Tongue (tissue), 3 donors: Measurements from ENCODE around the gene ZNF431. TPM values are rescaled to one million over a fixed set of nuclear protein-coding genes. Genes with fewer than 3 reads are reported as not detected.
"Not testable (repeated sequence)": the region's sequence is repeated elsewhere in the genome, so short reads cannot be mapped to it uniquely, and the experiment has no call there.

Source experiments
- DNase-seq: peaks from one replicate; pipeline ENCODE4 v3.0.0-alpha.2; 2015
- small RNA-seq: library from RNA; depleted of rRNA; stranded (forward); fragments of <200 nt; gene quantifications from one replicate; pipeline ENCODE3, GENCODE V24; 2014; ENCODE audit warnings: low replicate concordance
- total RNA-seq: library from RNA; depleted of rRNA; stranded (reverse); fragments of >200 nt; gene quantifications from one replicate; pipeline ENCODE4 v1.2.3, GENCODE V29; 2014

ZNF431 gene
- total RNA-seq, 1 donor from 2014 or later = 19.4 TPM

- no peak for DNase-seq
Observed at GRCh38 chr19:21147540-21147939, 5.7 kb downstream of the ZNF431 start.

- DNase-seq = no peak
Observed at GRCh38 chr19:21148681-21149080, 6.8 kb downstream of the ZNF431 start.

DNA sequence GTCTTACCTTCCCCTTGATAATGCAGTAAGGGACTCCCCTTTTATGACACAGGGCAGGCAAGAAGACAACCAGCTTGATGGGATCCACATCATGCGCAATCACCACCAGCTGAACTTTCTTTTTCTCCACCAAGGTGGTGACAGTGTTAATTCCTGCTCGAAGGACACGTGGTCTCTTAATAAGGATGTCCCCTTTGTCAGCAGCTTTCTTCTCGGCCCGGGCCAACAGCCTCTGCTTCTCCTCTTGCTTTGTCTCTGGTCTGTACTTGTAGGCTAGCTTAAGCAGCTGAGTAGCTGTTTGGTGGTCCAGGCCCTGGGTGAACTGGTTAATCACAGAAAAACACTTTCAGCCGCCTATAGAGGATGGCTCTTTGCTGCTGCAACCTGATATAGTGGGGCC is 8.0 kb downstream of the ZNF431 start:
- no peak for DNase-seq

DNA sequence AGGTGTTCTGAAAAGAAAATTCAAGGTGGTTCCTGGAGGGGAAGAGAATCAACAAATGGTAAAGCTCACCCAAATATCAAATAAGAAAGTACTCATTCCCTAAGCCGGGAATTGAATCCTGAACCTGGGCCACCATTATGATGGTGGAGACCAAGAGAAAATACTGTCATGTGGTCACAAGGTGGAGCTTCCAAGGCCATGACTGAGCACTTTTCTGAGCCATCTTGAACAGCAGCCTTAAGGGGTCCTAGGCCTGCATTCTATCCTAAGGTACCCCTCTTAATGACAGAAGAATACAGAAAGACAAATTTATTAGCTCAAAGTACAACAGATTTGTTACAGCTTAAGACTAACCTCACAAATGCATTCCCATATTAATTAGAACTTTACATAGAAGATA is 9.6 kb downstream of the ZNF431 start:
- DNase-seq = no peak

DNA sequence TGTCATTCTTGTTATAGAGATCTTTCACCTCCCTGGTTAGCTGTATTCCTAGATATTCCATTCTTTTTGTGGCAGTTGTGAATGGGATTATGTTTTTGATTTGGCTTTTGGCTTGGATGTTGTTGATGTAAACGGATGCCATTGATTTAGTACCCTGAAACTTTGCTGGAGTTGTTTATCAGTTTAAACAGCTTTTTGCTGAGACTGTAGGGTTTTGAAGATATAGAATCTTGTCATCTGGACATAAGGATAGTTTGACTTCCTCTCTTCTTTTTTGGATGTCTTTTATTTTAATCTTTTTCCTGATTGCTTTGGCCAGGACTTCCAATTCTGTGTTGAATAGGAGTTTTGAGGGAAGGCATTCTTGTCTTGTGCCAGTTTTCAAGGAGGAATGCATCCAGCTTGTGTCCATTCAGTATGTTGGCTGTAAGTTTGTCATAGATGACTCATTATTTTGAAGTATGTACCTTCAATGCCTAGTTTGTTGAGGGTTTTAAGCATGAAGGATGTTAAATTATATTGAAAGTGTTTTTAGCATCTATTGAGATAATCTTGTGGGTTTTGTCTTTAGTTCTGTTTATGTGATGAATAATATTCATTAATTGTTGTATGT is 16.8 kb downstream of the ZNF431 start:
- DNase-seq = no peak

GRCh38 chr19:21164541-21164940 is 22.7 kb downstream of the ZNF431 start:
- DNase-seq = no peak

DNA sequence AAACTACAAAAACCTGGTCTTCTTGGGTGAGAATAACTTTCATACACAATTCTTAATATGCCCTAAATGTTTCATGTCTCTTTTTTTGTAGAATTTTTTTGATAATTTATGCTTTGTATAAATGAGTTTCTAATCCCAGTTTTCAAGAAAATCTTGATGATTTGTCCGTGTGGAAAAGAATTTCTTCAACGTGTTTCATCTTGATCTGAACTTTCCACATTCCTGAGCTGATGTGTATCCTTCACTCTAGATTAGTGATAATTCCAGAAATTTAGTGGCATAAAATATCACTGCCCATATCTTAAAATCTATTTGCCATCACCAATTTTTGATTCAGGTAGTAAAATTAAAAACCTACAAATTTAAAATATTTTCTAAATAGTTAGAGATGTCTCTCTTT is 24.6 kb downstream of the ZNF431 start:
- no peak for DNase-seq

GRCh38 chr19:21197590-21198295 is 55.9 kb downstream of the ZNF431 start:
- DNase-seq = no peak

DNA sequence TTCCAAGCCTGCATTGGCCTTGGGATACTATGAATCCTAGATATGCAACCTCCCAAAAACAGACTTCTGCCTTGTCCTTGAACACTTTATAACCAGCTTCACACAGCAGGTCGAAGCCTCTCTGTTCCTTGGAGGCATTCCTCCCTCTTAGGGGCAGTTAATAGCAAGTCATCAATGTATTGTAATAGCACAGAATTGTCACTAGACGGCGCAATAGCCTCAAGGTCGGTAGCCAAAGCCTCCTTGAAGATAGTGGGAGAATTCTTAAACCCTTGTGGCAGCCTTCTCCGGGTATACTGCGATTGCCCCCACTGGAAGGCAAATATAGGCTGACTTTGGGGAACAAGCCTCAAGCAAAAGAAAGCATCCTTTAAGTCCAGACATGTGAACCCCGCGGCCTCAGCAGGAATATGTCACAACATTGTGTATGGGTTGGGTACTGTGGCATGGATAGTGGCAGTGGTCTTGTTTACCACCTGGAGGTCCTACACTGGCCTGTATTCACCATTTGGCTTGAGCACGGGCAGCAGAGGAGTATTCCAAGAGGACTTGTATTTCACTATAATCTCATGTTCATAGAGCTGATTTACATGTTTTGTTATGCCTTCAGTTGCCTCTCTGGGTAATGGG is 61.1 kb downstream of the ZNF431 start:
- DNase-seq = peak; percentile 71

DNA sequence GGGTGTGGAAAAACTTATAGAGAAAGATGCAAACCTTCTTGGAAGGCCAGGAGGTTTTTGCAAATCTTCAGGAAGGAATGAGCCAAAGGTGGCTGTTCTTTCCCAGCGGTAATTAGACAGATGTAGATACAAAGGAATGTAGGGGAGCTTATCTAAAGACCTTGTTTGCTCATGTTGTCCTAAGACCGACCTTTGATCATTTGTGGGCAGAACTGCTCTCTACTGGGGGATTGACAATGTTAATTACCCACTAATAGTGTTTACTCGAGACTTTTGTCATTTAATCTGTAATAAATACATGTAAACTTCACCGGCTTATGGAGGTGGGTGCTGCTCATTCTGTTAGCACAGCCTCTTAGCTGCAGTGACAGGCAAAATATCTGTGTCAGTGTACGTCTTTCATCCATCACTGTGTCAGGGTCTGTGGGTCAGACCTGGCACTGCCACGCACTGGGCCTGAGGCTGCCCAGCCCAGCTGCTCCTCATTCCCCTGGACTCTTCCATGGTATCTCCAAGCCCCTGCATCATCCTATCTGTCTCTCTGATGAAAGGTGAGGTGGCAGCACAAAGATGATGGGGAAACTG is 68.3 kb downstream of the ZNF431 start:
- no peak for DNase-seq

DNA sequence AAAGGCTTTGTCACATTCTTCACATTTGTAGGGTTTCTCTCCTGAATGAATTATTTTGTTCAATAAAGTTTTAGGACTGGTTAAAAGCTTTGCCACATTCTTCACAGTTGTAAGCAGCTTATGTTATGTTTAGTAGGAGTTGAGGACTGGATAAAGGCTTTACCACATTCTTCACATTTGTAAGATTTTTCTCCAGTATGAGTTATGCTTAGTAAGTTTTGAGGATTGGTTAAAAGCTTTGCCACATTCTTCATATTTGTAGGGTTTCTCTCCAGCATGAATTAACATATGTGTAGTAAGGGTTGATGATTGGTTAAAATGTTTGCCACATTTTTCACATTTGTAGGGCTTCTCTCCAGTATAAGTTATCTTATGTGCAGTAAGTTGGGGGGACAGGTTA is 79.9 kb downstream of the ZNF431 start:
- DNase-seq = no peak

DNA sequence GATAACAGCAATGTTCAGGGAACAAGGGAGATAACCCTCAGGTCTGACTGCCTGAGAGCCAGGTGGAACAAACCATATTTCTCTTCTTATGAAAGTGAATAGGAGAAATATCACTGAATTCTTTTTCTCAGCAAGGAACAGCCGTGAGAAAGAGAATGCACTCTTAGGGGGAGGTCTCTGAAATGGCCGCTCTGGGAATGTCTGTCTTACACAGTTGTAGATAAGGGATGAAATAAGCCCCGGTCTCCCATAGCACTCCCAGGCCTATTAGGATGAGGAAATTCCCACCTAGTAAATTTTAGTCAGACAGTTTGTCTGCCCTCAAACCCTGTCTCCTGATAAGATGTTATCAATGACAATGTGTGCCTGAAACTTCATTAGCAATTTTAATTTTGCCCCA is 88.1 kb downstream of the ZNF431 start:
- not testable (repeated sequence) for DNase-seq

DNA sequence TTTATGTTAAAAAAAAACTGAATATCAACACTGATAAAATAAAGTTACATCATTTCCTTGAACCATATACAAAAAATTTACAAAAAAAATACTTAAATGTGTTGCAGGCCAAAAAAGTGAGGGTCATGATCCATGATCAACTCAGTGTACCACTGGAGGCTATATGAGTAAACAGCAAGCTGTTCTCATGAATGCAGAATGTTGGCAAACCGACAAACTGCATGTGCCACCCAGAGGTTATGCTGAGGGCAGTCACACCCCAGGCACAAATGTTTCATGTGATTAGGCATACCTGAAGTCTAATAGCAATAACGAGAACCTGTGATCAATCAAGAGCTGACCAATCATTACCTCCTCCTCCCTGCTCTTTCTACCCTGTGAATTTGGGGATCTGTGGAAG is 91.9 kb downstream of the ZNF431 start:
- DNase-seq = no peak

GRCh38 chr19:21236751-21237150 is 94.9 kb downstream of the ZNF431 start:
- DNase-seq = not testable (repeated sequence)

DNA sequence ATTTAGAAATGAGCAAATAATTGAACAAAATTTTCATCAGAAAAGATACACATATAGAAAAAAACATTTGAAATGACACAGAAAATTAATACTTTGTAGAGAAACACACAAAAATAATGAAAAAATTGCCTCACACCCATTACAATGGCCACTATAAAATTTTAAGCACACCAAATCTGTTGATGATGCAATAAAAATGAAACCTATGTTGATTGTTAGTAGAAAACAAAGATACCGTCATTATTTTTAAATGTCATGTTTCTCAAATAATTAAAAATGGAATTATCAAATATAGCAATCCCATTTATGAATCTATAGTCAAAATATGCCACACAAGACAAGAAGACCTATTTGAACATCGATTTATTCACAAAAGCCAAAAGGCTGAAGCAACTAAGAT is 96.8 kb downstream of the ZNF431 start:
- DNase-seq = no peak

Small RNA genes lying within 50 kb of the gene (small RNA-seq; reads per million reads assigned to genes)
- gene RNA5SP469 = 0.05 reads per million

Other genes with a start within 250 kb of the ZNF431 start
- 11.6 TPM for gene ZNF85, start 218.8 kb upstream of the ZNF431 start, total RNA-seq
- gene ZNF430, start 121.4 kb upstream of the ZNF431 start, total RNA-seq = 15.4 TPM
- gene ZNF714, start 59.8 kb upstream of the ZNF431 start, total RNA-seq = 18.6 TPM
- 22.8 TPM for gene ZNF708, start 187.4 kb downstream of the ZNF431 start, total RNA-seq
- gene ZNF738, start 217.0 kb downstream of the ZNF431 start, total RNA-seq = 27.7 TPM